ENCODE results near the gene PCDH15. TPM values are rescaled to one million over a fixed set of nuclear protein-coding genes. Genes with fewer than 3 reads are reported as not detected.

The PCDH15 gene
- total and polyA plus RNA-seq, 2 experiments from 2014 or later: 0.29 to 0.66 TPM

DNA sequence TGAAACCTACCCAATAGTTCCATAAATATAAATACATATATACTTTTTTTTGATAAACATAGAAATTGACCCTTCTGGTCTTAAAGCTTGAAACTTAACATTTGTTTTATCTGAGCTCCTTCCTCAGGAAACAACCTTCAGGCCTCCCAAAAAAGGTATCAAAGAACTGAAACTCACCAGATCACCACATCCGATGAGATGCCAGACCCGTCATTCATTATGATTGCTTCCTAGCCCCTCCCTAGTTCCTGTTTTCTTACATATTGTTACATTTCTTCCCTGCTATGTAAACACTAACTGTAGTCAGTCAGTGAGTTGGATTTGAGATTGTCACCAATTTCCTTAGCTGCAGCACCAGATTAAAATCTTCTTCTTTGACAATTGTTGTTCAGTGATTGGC is 663.6 kb downstream of the PCDH15 start:
- no peak overlapping the region for H3K4me3 ChIP-seq
- no peak for ATAC-seq
- H3K4me1 ChIP-seq (ENCODE audit: insufficient read depth): no peaks in the 10 kb centered on the region
- H3K27me3 ChIP-seq (ENCODE audit: insufficient read depth): no peaks in the 10 kb centered on the region
- H3K79me2 ChIP-seq (replicated peaks; ENCODE audit: insufficient read depth): no peaks in the 10 kb centered on the region
- TF ChIP-seq STAT1 (IDR thresholded peaks at IDR 0.05; ENCODE audit: unreplicated experiment) (no peak), ZNF114 (CRISPR knock-in tag; IDR thresholded peaks at IDR 0.05) (no peak), JUNB (IDR thresholded peaks at IDR 0.05; ENCODE audit: unreplicated experiment) (no peak), ZNF331 (CRISPR knock-in tag; IDR thresholded peaks at IDR 0.05; ENCODE audit: low read depth) (no peak), NANOG (IDR thresholded peaks at IDR 0.05; ENCODE audit: borderline replicate concordance) (no peak), EZH2phosphoT487 (IDR thresholded peaks at IDR 0.05; ENCODE audit: unreplicated experiment) (no peak), POLR2AphosphoS5 (IDR thresholded peaks at IDR 0.05; ENCODE audit: low read depth) (no peak), CREB1 (CRISPR knock-in tag; IDR thresholded peaks at IDR 0.05; ENCODE audit: low read depth) (no peak)
- TF ChIP-seq, protein P1, sequence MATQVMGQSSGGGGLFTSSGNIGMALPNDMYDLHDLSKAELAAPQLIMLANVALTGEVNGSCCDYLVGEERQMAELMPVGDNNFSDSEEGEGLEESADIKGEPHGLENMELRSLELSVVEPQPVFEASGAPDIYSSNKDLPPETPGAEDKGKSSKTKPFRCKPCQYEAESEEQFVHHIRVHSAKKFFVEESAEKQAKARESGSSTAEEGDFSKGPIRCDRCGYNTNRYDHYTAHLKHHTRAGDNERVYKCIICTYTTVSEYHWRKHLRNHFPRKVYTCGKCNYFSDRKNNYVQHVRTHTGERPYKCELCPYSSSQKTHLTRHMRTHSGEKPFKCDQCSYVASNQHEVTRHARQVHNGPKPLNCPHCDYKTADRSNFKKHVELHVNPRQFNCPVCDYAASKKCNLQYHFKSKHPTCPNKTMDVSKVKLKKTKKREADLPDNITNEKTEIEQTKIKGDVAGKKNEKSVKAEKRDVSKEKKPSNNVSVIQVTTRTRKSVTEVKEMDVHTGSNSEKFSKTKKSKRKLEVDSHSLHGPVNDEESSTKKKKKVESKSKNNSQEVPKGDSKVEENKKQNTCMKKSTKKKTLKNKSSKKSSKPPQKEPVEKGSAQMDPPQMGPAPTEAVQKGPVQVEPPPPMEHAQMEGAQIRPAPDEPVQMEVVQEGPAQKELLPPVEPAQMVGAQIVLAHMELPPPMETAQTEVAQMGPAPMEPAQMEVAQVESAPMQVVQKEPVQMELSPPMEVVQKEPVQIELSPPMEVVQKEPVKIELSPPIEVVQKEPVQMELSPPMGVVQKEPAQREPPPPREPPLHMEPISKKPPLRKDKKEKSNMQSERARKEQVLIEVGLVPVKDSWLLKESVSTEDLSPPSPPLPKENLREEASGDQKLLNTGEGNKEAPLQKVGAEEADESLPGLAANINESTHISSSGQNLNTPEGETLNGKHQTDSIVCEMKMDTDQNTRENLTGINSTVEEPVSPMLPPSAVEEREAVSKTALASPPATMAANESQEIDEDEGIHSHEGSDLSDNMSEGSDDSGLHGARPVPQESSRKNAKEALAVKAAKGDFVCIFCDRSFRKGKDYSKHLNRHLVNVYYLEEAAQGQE (IDR thresholded peaks at IDR 0.05; ENCODE audit: unreplicated experiment): no peak
- TF ChIP-seq, protein P2, sequence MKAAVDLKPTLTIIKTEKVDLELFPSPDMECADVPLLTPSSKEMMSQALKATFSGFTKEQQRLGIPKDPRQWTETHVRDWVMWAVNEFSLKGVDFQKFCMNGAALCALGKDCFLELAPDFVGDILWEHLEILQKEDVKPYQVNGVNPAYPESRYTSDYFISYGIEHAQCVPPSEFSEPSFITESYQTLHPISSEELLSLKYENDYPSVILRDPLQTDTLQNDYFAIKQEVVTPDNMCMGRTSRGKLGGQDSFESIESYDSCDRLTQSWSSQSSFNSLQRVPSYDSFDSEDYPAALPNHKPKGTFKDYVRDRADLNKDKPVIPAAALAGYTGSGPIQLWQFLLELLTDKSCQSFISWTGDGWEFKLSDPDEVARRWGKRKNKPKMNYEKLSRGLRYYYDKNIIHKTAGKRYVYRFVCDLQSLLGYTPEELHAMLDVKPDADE (IDR thresholded peaks at IDR 0.05): no peak
- TF ChIP-seq, protein P3, sequence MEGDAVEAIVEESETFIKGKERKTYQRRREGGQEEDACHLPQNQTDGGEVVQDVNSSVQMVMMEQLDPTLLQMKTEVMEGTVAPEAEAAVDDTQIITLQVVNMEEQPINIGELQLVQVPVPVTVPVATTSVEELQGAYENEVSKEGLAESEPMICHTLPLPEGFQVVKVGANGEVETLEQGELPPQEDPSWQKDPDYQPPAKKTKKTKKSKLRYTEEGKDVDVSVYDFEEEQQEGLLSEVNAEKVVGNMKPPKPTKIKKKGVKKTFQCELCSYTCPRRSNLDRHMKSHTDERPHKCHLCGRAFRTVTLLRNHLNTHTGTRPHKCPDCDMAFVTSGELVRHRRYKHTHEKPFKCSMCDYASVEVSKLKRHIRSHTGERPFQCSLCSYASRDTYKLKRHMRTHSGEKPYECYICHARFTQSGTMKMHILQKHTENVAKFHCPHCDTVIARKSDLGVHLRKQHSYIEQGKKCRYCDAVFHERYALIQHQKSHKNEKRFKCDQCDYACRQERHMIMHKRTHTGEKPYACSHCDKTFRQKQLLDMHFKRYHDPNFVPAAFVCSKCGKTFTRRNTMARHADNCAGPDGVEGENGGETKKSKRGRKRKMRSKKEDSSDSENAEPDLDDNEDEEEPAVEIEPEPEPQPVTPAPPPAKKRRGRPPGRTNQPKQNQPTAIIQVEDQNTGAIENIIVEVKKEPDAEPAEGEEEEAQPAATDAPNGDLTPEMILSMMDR (conservative IDR thresholded peaks at IDR 0.05; ENCODE audit: low read depth in 2 of 2): no peak
- TF ChIP-seq, protein P4, sequence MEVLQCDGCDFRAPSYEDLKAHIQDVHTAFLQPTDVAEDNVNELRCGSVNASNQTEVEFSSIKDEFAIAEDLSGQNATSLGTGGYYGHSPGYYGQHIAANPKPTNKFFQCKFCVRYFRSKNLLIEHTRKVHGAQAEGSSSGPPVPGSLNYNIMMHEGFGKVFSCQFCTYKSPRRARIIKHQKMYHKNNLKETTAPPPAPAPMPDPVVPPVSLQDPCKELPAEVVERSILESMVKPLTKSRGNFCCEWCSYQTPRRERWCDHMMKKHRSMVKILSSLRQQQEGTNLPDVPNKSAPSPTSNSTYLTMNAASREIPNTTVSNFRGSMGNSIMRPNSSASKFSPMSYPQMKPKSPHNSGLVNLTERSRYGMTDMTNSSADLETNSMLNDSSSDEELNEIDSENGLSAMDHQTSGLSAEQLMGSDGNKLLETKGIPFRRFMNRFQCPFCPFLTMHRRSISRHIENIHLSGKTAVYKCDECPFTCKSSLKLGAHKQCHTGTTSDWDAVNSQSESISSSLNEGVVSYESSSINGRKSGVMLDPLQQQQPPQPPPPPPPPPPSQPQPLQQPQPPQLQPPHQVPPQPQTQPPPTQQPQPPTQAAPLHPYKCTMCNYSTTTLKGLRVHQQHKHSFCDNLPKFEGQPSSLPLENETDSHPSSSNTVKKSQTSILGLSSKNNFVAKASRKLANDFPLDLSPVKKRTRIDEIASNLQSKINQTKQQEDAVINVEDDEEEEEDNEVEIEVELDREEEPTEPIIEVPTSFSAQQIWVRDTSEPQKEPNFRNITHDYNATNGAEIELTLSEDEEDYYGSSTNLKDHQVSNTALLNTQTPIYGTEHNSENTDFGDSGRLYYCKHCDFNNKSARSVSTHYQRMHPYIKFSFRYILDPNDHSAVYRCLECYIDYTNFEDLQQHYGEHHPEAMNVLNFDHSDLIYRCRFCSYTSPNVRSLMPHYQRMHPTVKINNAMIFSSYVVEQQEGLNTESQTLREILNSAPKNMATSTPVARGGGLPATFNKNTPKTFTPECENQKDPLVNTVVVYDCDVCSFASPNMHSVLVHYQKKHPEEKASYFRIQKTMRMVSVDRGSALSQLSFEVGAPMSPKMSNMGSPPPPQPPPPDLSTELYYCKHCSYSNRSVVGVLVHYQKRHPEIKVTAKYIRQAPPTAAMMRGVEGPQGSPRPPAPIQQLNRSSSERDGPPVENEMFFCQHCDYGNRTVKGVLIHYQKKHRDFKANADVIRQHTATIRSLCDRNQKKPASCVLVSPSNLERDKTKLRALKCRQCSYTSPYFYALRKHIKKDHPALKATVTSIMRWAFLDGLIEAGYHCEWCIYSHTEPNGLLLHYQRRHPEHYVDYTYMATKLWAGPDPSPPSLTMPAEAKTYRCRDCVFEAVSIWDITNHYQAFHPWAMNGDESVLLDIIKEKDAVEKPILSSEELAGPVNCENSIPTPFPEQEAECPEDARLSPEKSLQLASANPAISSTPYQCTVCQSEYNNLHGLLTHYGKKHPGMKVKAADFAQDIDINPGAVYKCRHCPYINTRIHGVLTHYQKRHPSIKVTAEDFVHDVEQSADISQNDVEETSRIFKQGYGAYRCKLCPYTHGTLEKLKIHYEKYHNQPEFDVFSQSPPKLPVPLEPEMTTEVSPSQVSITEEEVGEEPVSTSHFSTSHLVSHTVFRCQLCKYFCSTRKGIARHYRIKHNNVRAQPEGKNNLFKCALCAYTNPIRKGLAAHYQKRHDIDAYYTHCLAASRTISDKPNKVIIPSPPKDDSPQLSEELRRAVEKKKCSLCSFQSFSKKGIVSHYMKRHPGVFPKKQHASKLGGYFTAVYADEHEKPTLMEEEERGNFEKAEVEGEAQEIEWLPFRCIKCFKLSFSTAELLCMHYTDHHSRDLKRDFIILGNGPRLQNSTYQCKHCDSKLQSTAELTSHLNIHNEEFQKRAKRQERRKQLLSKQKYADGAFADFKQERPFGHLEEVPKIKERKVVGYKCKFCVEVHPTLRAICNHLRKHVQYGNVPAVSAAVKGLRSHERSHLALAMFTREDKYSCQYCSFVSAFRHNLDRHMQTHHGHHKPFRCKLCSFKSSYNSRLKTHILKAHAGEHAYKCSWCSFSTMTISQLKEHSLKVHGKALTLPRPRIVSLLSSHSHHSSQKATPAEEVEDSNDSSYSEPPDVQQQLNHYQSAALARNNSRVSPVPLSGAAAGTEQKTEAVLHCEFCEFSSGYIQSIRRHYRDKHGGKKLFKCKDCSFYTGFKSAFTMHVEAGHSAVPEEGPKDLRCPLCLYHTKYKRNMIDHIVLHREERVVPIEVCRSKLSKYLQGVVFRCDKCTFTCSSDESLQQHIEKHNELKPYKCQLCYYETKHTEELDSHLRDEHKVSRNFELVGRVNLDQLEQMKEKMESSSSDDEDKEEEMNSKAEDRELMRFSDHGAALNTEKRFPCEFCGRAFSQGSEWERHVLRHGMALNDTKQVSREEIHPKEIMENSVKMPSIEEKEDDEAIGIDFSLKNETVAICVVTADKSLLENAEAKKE (CRISPR knock-in tag; IDR thresholded peaks at IDR 0.05): no peak
- no peaks in the 10 kb centered on the region for H3K9me2 ChIP-seq (ENCODE audit: insufficient read depth)
- H2AFZ ChIP-seq: no peak overlapping the region
- H3K27ac ChIP-seq (ENCODE audit: low read depth): no peak overlapping the region
- H3K27me3 Mint-ChIP-seq (ENCODE audit: insufficient read depth, low read depth, poor library complexity): no peaks in the 10 kb centered on the region
- peaks cover 40% of the 10 kb centered on the region for H3K36me3 Mint-ChIP-seq (ENCODE audit: low read depth)
- no peak overlapping the region for H3K4me3 Mint-ChIP-seq
- no peak overlapping the region for H3K4me2 ChIP-seq
- no peaks in the 10 kb centered on the region for H3K4me1 Mint-ChIP-seq
- peaks cover 18% of the 10 kb centered on the region for H3K36me3 ChIP-seq (ENCODE audit: insufficient read depth)
- no peak overlapping the region for H3K27ac Mint-ChIP-seq
- no peaks in the 10 kb centered on the region for H4K20me1 ChIP-seq (replicated peaks; ENCODE audit: insufficient read depth)
- DNase-seq (ENCODE audit: low spot score): no peak
- H3F3A ChIP-seq (replicated peaks; ENCODE audit: low read depth): no peaks in the 10 kb centered on the region
- H3K9me3 Mint-ChIP-seq: peaks cover 63% of the 10 kb centered on the region
